GM18861 (cell line): ENCODE measurements around the gene GABRB1.

ENCODE experiments used
- ATAC-seq: cut with Tn5 transposase; IDR thresholded peaks from one replicate; pipeline ENCODE4 v1.9.1; 2021; ENCODE audit not compliant: unreplicated experiment

Gene GABRB1

GRCh38 chr4:47381172-47381571, 349.8 kb downstream of the GABRB1 start:
- no peak for ATAC-seq

GRCh38 chr4:47382846-47383360, 351.5 kb downstream of the GABRB1 start:
- no peak for ATAC-seq

GRCh38 chr4:47383829-47384427, 352.6 kb downstream of the GABRB1 start:
- ATAC-seq, result no peak

- ATAC-seq, result no peak
These were observed 354.8 kb downstream of the GABRB1 start for GRCh38 chr4:47386146-47386545.

DNA sequence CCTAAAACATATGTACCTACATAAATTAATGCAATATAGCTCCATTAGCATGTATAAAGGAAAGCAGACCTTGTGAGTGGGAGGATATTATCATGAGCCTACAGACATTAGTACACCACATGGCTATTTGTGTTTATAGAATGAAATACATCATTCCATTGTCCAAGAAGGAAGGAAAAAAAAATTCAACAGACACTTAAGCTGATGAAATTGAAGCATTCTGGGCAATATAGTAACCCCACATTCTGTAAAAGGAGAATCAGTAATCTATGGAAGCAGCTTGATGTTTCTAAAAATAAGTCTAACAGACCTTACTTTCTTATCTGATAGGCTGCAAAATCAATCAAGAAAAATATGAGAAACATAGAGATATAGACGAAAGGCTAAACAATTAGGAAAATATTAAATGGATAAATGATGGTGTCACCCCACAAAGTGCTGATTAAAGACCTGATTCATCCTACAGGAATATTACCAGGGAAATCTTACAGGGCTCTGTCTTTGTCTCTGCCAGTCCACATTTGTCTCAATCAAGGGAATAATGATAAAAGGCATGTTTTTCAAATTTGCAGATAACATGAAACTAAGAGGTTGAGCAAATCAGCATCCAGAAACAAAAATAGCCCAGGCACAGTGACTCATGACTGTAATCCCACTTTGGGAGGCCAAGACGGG, 355.3 kb downstream of the GABRB1 start:
- ATAC-seq, result no peak

DNA sequence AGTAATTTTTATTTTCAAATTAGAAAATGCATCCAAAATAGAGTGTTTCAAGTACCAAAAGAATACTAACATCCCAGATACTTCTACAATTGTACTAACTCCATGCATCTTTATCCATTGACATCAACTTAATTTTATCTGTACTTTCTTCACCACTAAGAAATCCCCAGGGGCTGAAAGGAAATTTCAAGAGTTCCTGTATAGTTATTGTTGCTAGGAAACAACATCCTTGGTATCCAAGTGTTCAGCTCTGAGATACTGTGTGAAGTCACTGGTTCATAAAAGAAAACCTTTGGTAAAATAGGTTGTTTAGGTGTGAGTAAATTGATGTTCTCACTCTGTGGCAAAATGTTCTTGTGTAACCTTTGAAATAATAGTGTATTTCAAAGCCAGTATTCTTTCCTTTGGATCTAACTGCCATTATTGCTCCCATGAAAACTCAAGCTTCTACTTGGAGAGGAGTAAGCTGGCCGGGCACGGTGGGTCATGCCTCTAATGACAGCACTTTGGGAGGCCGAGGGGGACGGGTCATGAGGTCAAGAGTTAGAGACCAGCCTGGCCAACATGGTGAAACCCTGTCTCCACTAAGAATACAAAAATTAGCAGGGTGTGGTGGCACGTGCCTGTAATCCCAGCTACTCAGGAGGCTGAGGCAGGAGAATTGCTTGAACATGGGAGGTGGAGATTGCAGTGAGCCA, 359.2 kb downstream of the GABRB1 start:
- ATAC-seq, result no peak

DNA sequence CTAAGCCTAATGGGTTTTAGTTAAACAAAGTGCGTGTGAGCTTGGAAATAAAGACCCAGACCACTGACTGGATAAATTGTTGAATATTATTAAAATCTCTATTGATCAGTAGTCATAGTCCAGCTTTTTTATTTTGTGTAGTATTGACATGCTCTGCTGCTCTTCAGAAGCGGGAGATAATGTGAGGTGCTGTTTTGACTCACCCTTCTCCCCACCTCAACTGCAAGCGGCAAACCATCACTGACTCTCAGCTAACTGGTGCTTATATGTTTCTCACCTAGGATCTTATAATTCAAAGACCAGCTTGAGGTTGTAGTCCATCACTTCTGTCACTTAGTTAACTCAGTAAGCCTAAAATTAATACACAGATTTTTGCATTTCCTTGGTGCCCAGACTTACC, 359.9 kb downstream of the GABRB1 start:
- peak; percentile 79 for ATAC-seq

DNA sequence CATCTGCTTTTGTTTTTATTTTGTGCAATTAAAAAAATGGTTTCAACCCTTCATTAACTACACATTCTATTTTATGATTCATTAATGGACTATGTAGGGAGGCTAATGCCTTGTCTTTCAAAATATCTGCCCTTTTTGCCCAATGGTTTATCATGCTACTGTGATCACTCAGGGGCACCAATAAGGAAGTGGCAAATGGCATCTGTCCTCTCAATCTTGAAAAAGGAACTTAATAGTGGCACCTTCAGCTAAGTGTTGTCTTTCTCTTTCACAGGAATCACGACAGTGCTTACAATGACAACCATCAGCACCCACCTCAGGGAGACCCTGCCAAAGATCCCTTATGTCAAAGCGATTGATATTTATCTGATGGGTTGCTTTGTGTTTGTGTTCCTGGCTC, 375.0 kb downstream of the GABRB1 start:
- no peak for ATAC-seq

- no peak for ATAC-seq
These were observed 378.9 kb downstream of the GABRB1 start for GRCh38 chr4:47410271-47410670.

DNA sequence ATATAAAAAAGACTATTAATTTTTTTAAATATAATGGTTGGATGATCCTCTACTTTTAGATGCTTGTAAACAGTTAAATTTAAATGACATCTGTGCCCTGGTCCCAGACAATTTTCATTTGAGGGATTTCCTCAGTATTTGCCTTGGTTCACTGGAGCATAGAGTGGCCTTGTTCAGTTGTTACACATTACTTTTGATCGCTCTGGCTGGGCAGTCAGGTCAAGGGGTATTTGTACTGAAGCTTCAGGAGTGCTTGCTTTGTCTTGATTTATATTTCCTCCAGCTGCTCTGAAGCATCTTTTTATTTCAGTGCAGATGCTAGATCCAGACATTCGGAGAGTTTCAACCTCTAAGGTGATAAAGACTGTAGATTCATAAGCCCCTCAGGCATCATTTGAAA, 382.2 kb downstream of the GABRB1 start:
- ATAC-seq, result peak; percentile 76

GRCh38 chr4:47415719-47416118, 384.4 kb downstream of the GABRB1 start:
- ATAC-seq, result no peak

DNA sequence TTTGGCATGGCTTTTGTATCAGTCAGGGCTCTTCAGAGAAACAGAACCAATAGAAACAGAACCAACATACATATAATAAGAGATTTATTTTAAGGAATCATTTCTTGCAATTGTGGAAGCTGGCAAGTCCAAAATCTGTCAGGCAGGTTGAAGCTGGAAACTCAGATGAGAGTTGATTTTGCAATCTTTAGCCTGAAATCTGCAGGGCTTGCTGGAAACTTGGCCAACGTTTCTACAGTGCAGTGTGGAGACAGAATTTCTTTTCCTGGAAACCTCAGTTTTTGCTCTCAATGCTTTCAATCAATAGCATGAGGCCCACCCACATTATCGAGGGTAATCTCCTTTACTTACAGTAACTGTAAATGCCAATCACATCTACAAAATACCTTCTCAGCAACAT, 386.8 kb downstream of the GABRB1 start:
- no peak for ATAC-seq

DNA sequence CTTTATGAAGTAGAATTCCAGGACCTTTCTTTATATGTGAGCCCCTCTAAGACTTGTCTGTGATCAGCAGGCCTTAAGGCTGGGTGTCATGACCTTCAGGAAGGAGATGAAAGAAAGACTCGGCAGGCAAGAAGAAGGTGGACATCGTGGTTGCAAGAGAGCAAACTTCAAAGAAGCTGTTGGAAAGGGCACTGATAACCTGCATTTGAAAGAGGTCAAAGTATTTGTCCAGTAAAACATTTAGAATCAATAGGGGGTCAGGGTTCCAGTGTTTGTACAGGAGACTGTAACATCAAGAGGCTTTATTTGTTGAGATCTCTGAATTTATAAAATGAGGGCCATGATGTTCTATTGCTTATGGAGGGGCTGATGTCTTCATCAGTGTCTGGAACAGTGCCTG, 387.9 kb downstream of the GABRB1 start:
- ATAC-seq, result no peak

GRCh38 chr4:47425628-47426027, 394.3 kb downstream of the GABRB1 start:
- ATAC-seq, result no peak

- ATAC-seq, result no peak
These were observed 396.6 kb downstream of the GABRB1 start for GRCh38 chr4:47427935-47428334.

GRCh38 chr4:47432749-47433148, 401.4 kb downstream of the GABRB1 start:
- ATAC-seq, result no peak

DNA sequence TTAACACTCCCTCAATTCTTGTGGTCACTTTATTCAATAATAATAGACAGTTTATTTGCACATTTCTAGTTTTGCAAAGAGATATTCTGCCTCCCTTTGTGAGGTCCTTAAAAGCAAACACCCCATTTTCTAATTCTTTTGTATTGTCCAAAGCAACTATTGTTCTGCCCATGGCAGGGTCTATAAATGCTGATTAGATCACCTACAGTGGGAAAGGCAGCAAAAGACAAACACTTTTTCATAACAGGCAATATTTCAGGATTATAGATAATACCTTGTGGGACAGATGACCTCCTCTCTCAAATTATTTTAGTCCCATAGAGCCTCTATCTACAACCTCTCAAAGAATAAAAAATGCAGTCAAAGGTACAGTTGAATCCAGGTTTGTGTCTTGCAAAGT, 403.6 kb downstream of the GABRB1 start:
- no peak for ATAC-seq

GRCh38 chr4:47442980-47443379, 411.6 kb downstream of the GABRB1 start:
- ATAC-seq, result peak; percentile 57

GRCh38 chr4:47444031-47444430, 412.7 kb downstream of the GABRB1 start:
- ATAC-seq, result no peak

GRCh38 chr4:47451657-47452056, 420.3 kb downstream of the GABRB1 start:
- no peak for ATAC-seq

DNA sequence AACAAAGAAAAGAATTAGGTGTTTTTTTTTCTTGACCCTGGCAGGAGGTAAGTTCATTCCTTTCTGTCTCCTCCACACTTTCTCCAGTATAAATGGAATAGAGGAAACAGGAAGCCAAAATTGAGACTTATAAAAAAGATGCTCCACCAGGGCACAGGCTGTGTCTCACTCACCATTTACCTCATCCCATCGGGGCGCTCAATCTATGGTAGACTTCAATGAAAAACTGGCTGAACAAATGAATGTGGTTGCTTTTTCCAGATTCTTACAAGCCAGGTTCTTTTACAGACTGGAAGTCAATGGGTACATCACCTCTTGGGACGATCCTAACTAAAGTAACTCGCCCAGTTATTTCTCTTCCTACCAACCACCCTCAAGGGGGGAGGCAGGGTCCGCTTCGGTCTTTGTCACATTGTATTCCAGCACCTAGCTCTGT, 431.4 kb downstream of the GABRB1 start:
- ATAC-seq, result peak; percentile 16
